GM10847 (cell line): Measurements from ENCODE around the gene FOXRED2.

Experiments used
- POLR2A ChIP-seq: IDR thresholded peaks from 2 replicates; pipeline ENCODE4 v1.6.1; 2011; ENCODE audit not compliant: insufficient read length; ENCODE audit errors: extremely low read depth

FOXRED2 gene

GRCh38 chr22:36486619-36487384, 20.0 kb downstream of the FOXRED2 start:
- TF ChIP-seq POLR2A: no peak

GRCh38 chr22:36481393-36482168, 25.3 kb downstream of the FOXRED2 start, which contains the start of gene TXN2:
TXN2 (minus strand) TSS chr22:36481640; CDS start chr22:36480837, 803 bp downstream.
- TF ChIP-seq POLR2A: peak; percentile 90

- TF ChIP-seq POLR2A: no peak
These were observed 25.9 kb downstream of the FOXRED2 start for GRCh38 chr22:36480941-36481392.

- no peak for TF ChIP-seq POLR2A
These were observed 27.9 kb downstream of the FOXRED2 start for GRCh38 chr22:36478966-36479365.

GRCh38 chr22:36475341-36475740, 31.5 kb downstream of the FOXRED2 start:
- no peak for TF ChIP-seq POLR2A

GRCh38 chr22:36472689-36473088, 34.2 kb downstream of the FOXRED2 start:
- TF ChIP-seq POLR2A: no peak

- no peak for TF ChIP-seq POLR2A
These were observed 35.5 kb downstream of the FOXRED2 start for GRCh38 chr22:36471341-36471821.

- TF ChIP-seq POLR2A: no peak
These were observed 35.9 kb downstream of the FOXRED2 start for GRCh38 chr22:36470994-36471331.

GRCh38 chr22:36470162-36470993, 36.5 kb downstream of the FOXRED2 start:
- TF ChIP-seq POLR2A: no peak

GRCh38 chr22:36469094-36469710, 37.6 kb downstream of the FOXRED2 start:
- no peak for TF ChIP-seq POLR2A

GRCh38 chr22:36467946-36468345, 38.9 kb downstream of the FOXRED2 start:
- TF ChIP-seq POLR2A: no peak

GRCh38 chr22:36467042-36467810, 39.6 kb downstream of the FOXRED2 start:
- no peak for TF ChIP-seq POLR2A

GRCh38 chr22:36466258-36466657, 40.6 kb downstream of the FOXRED2 start:
- no peak for TF ChIP-seq POLR2A

GRCh38 chr22:36465232-36466021, 41.4 kb downstream of the FOXRED2 start:
- TF ChIP-seq POLR2A: no peak
